OCI-LY7 (cell line): ENCODE data around the gene FLNB. TPM values are rescaled to one million over a fixed set of nuclear protein-coding genes. Genes with fewer than 3 reads are reported as not detected.

Experiments used
- BruUV-seq: library from RNA; stranded (reverse); fragments of 400-500 nt; replicated peaks from 2 replicates; lab custom pipeline; 2021; lab: Mats Ljungman, UMichigan
- CTCF ChIA-PET: fragments of 300-600 bp; sonication (Branson Sonifier 250); formaldehyde crosslinking; loops from one replicate; lab custom pipeline; 2022; ENCODE audit warnings: antibody characterized with exemption; ENCODE audit not compliant: unreplicated experiment; lab: Charles Lee
- POLR2A ChIA-PET: fragments of 300-600 bp; sonication (Branson Sonifier 250); formaldehyde crosslinking; loops from one replicate; lab custom pipeline; 2022; ENCODE audit warnings: antibody characterized with exemption; lab: Charles Lee
- DNase-seq: peaks from one replicate; pipeline ENCODE4 v3.0.0-alpha.2; 2015; ENCODE audit warnings: low spot score
- H2AFZ ChIP-seq: fragments of 200-600 bp; sonication (generic), shearing (Covaris generic); 2 replicates; pipeline ENCODE4 v1.6.1; 2014; ENCODE audit warnings: mild to moderate bottlenecking, antibody characterized with exemption, low read length, moderate library complexity
- H3K27ac ChIP-seq: fragments of 200-600 bp; sonication (generic); 2 replicates; pipeline ENCODE4 v1.5.1; 2014; ENCODE audit warnings: mixed run types, low read depth, mild to moderate bottlenecking, moderate library complexity, low read length, inconsistent platforms; ENCODE audit not compliant: poor library complexity, severe bottlenecking
- H3K36me3 ChIP-seq: fragments of 200-600 bp; sonication (generic); 2 replicates; pipeline ENCODE4 v1.6.1; 2014; ENCODE audit warnings: mild to moderate bottlenecking, antibody characterized with exemption, low read length, moderate library complexity, mixed read lengths; ENCODE audit not compliant: insufficient read depth
- H3K4me1 ChIP-seq: fragments of 200-600 bp; sonication (generic); 2 replicates; pipeline ENCODE4 v1.5.1; 2014; ENCODE audit warnings: mild to moderate bottlenecking, low read length; ENCODE audit not compliant: insufficient read depth, poor library complexity, severe bottlenecking
- H3K4me2 ChIP-seq: fragments of 200-600 bp; sonication (generic); 2 replicates; pipeline ENCODE4 v1.6.1; 2014; ENCODE audit warnings: mild to moderate bottlenecking, low read length
- H3K4me3 ChIP-seq: fragments of 200-600 bp; sonication (generic); 2 replicates; pipeline ENCODE4 v1.5.1; 2014; ENCODE audit warnings: mild to moderate bottlenecking, low read depth, low read length; ENCODE audit not compliant: poor library complexity, severe bottlenecking
- H3K79me2 ChIP-seq: fragments of 200-600 bp; sonication (generic); 2 replicates; pipeline ENCODE4 v1.6.1; 2016; ENCODE audit warnings: low read depth, mild to moderate bottlenecking, low read length, moderate library complexity, mixed read lengths; ENCODE audit not compliant: insufficient read depth
- H3K9me2 ChIP-seq: fragments of 200-600 bp; sonication (generic); 2 replicates; pipeline ENCODE4 v1.6.1; 2016; ENCODE audit warnings: mild to moderate bottlenecking, low read length, mixed read lengths; ENCODE audit not compliant: insufficient read depth
- H3K9me3 ChIP-seq: fragments of 200-600 bp; sonication (generic); 2 replicates; pipeline ENCODE4 v1.6.1; 2014; ENCODE audit warnings: mild to moderate bottlenecking, mixed run types, low read length, mixed read lengths
- H4K20me1 ChIP-seq: fragments of 200-600 bp; sonication (generic); 2 replicates; pipeline ENCODE4 v1.6.1; 2014; ENCODE audit warnings: mild to moderate bottlenecking, antibody characterized with exemption, low read length, moderate library complexity, mixed read lengths; ENCODE audit not compliant: insufficient read depth
- EZH2phosphoT487 ChIP-seq: fragments of 200-600 bp; sonication (generic); IDR thresholded peaks from 2 replicates; pipeline ENCODE4 v1.6.1; 2018; ENCODE audit warnings: low read depth, borderline replicate concordance, mild to moderate bottlenecking, mixed run types, antibody characterized with exemption, low read length, moderate library complexity, mixed read lengths
- intact Hi-C: fragments of 100-400 bp; cut with micrococcal nuclease; formaldehyde crosslinking; loops from one replicate; pipeline ENCODE4 v1.10.0; 2022; ENCODE audit not compliant: unreplicated experiment
- total RNA-seq, 2 experiments: library from RNA; depleted of rRNA in 1 of 2; stranded (reverse); fragments of >200 nt in 1 of 2; shearing (Covaris generic) in 1 of 2; gene quantifications; 2 replicates each; pipeline ENCODE4 v1.2.3, GENCODE V29; 2014 to 2022
- TF ChIP-seq, protein P1 (sequence below): fragments of 200-600 bp; sonication (generic); conservative IDR thresholded peaks from 2 replicates; pipeline ENCODE4 v1.5.1; 2014; ENCODE audit warnings: mild to moderate bottlenecking, antibody characterized with exemption, low read length, moderate library complexity, mixed read lengths

FLNB gene
- total RNA-seq, 2 experiments from 2014 or later, result 29.9 to 39.1 TPM

DNA sequence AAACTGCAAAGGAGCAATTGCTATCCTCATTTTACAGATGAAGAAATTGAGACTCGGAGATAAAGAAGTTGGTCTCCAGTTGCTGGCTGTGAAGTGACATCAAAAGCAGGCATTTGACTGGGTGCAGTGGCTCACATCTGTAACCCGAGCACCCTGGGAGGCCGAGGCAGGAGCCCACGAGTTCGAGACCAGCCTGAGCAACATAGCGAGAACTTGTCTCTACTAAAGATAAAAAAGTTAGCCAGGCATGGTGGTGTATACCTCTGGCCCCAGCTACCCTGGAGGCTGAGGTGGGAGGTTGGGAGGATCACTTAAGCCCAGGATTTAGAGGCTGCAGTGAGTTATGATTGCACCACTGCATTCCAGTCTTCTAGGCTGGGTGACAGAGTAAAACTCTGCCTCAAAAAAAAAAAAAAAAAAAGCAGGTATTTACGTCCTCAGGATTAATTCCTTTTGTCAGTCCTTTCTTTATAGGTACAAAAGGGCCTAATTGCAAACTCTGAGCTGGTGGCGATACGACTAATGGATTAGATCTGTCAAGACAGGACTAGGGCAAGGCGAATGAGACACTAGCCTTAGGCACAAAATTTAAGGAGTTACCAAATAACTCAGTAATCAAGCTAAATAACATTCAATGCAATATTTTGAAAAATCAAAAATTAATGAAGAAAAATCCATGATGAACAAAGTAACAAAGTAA, 208.4 kb downstream of the FLNB start:
- H3K27ac ChIP-seq, result no peak overlapping the region
- H3K79me2 ChIP-seq, result no peaks in the 10 kb centered on the region
- no TSS peak for BruUV-seq
- ChIA-PET CTCF (interaction anchor here (1.0 to 1.8 kb wide), 2 partner anchors 13 to 29 kb away, joined by 4 to 10 read pairs; no protein-coding TSS in a partner anchor), POLR2A (interaction anchor here (0.6 to 1.1 kb wide), 3 partner anchors 28 to 254 kb away, joined by 3 to 4 read pairs (median 4); no protein-coding TSS in a partner anchor)
- no peaks in the 10 kb centered on the region for H4K20me1 ChIP-seq
- intact Hi-C loops, result loop anchor here (1.0 to 5.0 kb wide), 2 partner anchors 29 to 39 kb away; no protein-coding TSS in a partner anchor
- H3K4me3 ChIP-seq, result no peak overlapping the region
- no peak for TF ChIP-seq EZH2phosphoT487
- TF ChIP-seq, protein P1, sequence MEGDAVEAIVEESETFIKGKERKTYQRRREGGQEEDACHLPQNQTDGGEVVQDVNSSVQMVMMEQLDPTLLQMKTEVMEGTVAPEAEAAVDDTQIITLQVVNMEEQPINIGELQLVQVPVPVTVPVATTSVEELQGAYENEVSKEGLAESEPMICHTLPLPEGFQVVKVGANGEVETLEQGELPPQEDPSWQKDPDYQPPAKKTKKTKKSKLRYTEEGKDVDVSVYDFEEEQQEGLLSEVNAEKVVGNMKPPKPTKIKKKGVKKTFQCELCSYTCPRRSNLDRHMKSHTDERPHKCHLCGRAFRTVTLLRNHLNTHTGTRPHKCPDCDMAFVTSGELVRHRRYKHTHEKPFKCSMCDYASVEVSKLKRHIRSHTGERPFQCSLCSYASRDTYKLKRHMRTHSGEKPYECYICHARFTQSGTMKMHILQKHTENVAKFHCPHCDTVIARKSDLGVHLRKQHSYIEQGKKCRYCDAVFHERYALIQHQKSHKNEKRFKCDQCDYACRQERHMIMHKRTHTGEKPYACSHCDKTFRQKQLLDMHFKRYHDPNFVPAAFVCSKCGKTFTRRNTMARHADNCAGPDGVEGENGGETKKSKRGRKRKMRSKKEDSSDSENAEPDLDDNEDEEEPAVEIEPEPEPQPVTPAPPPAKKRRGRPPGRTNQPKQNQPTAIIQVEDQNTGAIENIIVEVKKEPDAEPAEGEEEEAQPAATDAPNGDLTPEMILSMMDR, result no peak
- H3K36me3 ChIP-seq, result no peaks in the 10 kb centered on the region
- no peak overlapping the region for H3K4me2 ChIP-seq
- DNase-seq, result no peak
- H2AFZ ChIP-seq, result no peak overlapping the region; the same call in 1 of the 2 replicates
- no peaks in the 10 kb centered on the region for H3K9me3 ChIP-seq
- peaks cover 22% of the 10 kb centered on the region for H3K4me1 ChIP-seq
- no peaks in the 10 kb centered on the region for H3K9me2 ChIP-seq

DNA sequence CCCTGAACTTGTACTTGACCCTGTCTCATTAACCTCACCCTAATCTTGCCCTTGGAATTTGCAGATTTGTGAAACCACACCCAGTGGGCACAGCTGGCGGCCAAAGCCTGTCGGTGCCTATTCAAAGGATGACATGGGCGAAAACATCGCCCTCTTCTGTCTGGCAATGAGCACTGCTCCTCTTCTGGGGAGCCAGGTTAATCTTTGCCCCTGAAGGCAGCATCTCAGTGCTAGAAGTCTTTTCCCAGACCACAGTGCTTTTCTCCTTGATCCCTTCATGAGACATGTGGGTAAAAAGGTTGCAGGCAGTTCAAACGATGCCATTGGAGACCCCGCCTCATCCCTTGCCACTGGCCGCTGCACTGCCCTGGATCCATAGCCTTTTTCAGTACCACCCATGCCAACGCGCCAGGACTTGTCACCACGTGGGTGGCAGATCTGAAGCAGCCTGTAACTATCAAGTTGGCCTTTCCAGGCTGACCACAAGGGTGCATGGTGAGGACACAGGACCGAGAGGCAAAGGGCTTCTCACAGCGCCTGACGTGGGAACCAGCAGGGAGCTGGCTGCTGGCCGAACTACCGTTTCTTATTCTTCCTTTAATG, 209.1 kb downstream of the FLNB start:
- Histone ChIP-seq H3K4me3 (peak overlapping the region; percentile 24), H2AFZ (peak overlapping the region; percentile 91), H3K27ac (no peak overlapping the region), H3K4me2 (peak overlapping the region; percentile 62), H3K9me3 (no peaks in the 10 kb centered on the region), H4K20me1 (no peaks in the 10 kb centered on the region), H3K36me3 (no peaks in the 10 kb centered on the region), H3K4me1 (peaks cover 22% of the 10 kb centered on the region), H3K79me2 (no peaks in the 10 kb centered on the region), H3K9me2 (no peaks in the 10 kb centered on the region)
- BruUV-seq, result no TSS peak
- peak; percentile 84 for DNase-seq
- no peak for TF ChIP-seq EZH2phosphoT487
- TF ChIP-seq, protein P1, result peak; percentile 92
- ChIA-PET CTCF (interaction anchor here (1.0 to 1.8 kb wide), 5 partner anchors 14 to 40 kb away, joined by 3 to 10 read pairs (median 4); no protein-coding TSS in a partner anchor), POLR2A (interaction anchor here (0.6 to 1.1 kb wide), 7 partner anchors 10 to 1073 kb away, joined by 3 to 5 read pairs (median 4); no protein-coding TSS in a partner anchor)
- intact Hi-C loops, result loop anchor here (1.0 to 5.0 kb wide), 2 partner anchors 30 to 40 kb away; no protein-coding TSS in a partner anchor
